SH-SY5Y (cell line): ENCODE data around the gene CHD3.

ENCODE experiments used
- GATA2 ChIP-seq: IDR thresholded peaks from 2 replicates; pipeline ENCODE4 v1.6.1; 2011; ENCODE audit warnings: mild to moderate bottlenecking, low read depth, low read length
- GATA3 ChIP-seq: IDR thresholded peaks from 2 replicates; pipeline ENCODE4 v1.6.1; 2011; ENCODE audit warnings: low read depth, mild to moderate bottlenecking, low read length, moderate library complexity

CHD3 gene

GRCh38 chr17:7916385-7916682 lies 27.7 kb downstream of the CHD3 start:
- TF ChIP-seq GATA3 (no peak), GATA2 (no peak)

- no peak for TF ChIP-seq GATA2
- no peak for TF ChIP-seq GATA3
These were observed 28.2 kb downstream of the CHD3 start for GRCh38 chr17:7916808-7917207.

GRCh38 chr17:7922269-7922844 lies 33.8 kb downstream of the CHD3 start:
- TF ChIP-seq GATA2, result no peak
- TF ChIP-seq GATA3, result no peak

DNA sequence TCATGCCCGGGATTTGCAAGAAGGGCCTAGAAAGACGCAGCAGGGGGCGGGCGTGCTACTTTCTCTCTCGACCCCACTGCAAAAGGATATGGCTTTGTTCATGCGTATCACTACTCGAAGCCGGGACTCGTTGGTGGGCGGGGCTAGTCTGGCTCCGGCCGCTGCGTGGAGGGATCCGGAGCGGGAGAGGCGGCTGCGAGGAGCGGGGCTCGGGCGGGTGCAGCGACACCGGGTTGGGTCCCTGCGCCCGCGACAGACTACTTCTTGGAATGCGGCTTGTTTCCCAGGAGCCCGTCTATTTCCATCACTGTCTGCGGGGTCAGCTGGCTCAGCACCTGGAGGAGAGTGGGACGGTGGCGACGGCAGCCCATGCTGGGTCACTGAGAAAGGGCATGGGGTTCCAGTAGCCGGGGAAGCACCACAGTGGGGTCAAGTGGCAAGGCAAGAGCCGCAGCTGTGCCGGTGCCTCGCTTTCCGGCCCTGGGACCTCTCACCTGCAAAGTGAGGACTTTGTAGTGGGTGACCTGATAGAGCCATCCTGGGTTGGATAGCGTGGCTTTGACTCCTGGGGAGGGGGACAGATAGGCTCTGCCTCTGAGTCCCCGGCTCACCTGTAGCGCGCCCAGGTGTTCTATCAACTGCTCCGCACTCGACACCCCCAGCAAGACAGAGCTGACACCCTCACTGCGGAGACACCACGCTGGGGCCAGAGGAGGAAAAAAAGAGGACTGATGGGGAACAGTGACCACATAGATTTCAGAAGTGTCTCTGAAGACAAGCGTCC lies 34.4 kb downstream of the CHD3 start:
- TF ChIP-seq GATA3 (no peak), GATA2 (no peak)

GRCh38 chr17:7927596-7927995 lies 39.0 kb downstream of the CHD3 start:
- TF ChIP-seq GATA2, result no peak
- no peak for TF ChIP-seq GATA3

GRCh38 chr17:7929158-7930023 lies 40.8 kb downstream of the CHD3 start, which contains the start of gene KCNAB3:
KCNAB3 (minus strand) TSS chr17:7929856; CDS start chr17:7929435, 421 bp downstream.
- TF ChIP-seq GATA3 (no peak), GATA2 (no peak)

DNA sequence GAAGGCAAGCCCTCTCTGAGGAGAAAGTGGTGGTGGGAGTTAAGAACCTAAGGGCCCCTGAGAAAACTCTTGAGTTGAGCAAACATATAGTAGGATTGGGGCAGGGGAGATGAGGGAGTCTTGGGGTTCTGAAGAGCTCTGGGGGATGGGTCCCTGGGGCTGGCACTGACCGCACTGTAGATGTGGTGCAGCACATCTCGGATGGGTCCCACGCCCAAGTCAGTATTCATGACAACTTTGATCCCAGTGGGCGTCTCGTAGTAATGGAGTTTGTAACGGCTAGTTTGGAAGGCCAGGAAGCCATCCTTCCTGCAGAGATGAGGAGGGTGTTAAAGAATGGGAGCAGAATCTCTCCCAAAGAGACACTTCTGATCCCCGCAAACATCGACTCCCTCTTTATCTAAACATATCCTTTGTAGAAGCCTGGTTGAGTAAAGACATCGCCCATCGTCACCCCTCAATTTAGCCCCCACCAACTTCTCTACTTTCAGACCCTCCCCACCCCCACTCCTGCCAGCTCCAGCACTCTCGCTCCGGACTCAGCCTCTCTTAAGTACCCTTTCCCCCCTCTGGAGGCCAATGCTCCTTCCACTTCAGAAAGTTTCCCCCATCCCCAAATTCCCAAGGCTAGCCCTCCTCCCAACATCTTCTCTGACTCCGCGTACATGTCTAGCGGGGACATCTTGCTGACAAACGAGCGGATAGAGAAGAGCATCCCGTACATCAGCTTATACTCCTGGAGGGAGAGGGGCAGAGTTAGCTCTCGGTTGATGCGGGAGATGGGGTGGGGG lies 42.4 kb downstream of the CHD3 start:
- TF ChIP-seq GATA2, result no peak
- no peak for TF ChIP-seq GATA3

- no peak for TF ChIP-seq GATA2
- TF ChIP-seq GATA3, result no peak
These were observed 43.3 kb downstream of the CHD3 start, which contains the start of the genes CNTROB and TRAPPC1 for GRCh38 chr17:7931709-7932482. CNTROB (plus strand) TSS chr17:7932206; CDS start chr17:7933080, 874 bp downstream. TRAPPC1 (minus strand) TSS chr17:7931946; CDS start chr17:7931829, 117 bp downstream.

DNA sequence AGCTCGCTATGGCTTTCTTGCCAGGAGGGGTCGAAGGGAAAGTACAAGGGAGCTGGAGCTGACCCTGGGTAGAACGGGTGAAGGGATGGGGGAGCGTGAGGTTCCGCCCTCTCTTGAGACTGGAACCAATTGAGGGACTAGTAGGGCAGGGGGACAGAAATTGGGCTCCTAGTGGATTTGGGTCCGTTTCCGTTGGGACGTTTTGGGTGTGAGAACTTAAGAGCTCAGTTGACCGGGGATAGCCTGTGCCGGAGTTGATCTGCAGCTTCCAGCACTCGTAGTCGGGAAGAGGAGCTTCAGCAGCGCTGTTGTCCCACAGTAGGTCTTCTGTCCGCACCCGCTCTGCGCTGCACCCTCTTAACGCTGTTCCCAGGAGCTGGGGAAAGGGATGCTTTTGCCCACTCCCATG lies 43.9 kb downstream of the CHD3 start:
- no peak for TF ChIP-seq GATA3
- no peak for TF ChIP-seq GATA2

DNA sequence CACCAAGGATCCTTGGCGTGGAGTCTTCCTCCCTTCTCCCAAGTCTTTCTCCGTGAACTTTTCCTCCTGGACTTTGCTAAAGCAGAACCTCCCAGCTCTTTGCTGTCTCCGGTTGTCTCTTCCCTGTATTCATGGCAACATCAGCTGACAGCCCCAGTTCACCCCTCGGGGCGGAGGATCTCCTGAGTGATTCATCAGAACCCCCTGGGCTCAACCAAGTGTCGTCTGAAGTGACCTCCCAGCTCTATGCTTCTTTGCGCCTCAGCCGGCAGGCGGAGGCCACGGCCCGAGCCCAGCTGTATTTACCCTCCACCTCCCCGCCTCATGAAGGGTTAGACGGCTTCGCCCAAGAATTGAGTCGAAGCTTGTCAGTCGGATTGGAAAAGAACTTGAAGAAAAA lies 44.4 kb downstream of the CHD3 start:
- TF ChIP-seq GATA2 (no peak), GATA3 (no peak)

- TF ChIP-seq GATA2 (no peak), GATA3 (no peak)
These were observed 47.3 kb downstream of the CHD3 start for GRCh38 chr17:7935859-7936258.

- TF ChIP-seq GATA2 (no peak), GATA3 (no peak)
These were observed 51.4 kb downstream of the CHD3 start for GRCh38 chr17:7940034-7940433.

- no peak for TF ChIP-seq GATA2
- no peak for TF ChIP-seq GATA3
These were observed 52.2 kb downstream of the CHD3 start for GRCh38 chr17:7940743-7941142.
